A673 (cell line): Measurements from ENCODE around the gene PGLYRP2. TPM values are rescaled to one million over a fixed set of nuclear protein-coding genes. Genes with fewer than 3 reads are reported as not detected.

Experiments used
- BruUV-seq: library from RNA; stranded (reverse); fragments of 400-500 nt; replicated peaks from 2 replicates; lab custom pipeline; 2021; lab: Mats Ljungman, UMichigan
- CTCF ChIA-PET: fragments of 300-600 bp; sonication (Branson Sonifier 250); formaldehyde crosslinking; loops from one replicate; lab custom pipeline; 2022; ENCODE audit warnings: antibody characterized with exemption; lab: Charles Lee
- POLR2A ChIA-PET: fragments of 300-600 bp; sonication (Branson Sonifier 250); formaldehyde crosslinking; loops from one replicate; lab custom pipeline; 2022; ENCODE audit warnings: antibody characterized with exemption; ENCODE audit not compliant: low non-redundant PET; lab: Charles Lee
- DNase-seq: peaks from one replicate; pipeline ENCODE4 v3.0.0-alpha.2; 2015; ENCODE audit warnings: low spot score
- H3K27ac ChIP-seq: fragments of 200-600 bp; sonication (generic); 2 replicates; pipeline ENCODE4 v1.5.1; 2016; ENCODE audit warnings: mixed run types, low read depth, mild to moderate bottlenecking, mixed read lengths, antibody characterized with exemption, low read length; ENCODE audit not compliant: poor library complexity, severe bottlenecking
- H3K27me3 ChIP-seq: fragments of 200-600 bp; sonication (generic); replicated peaks from 2 replicates; pipeline ENCODE4 v1.6.1; 2017; ENCODE audit warnings: mixed run types, low read depth, mild to moderate bottlenecking, mixed read lengths, antibody characterized with exemption, low read length; ENCODE audit not compliant: insufficient read depth, poor library complexity
- H3K36me3 ChIP-seq: fragments of 200-600 bp; sonication (generic); 2 replicates; pipeline ENCODE4 v1.6.1; 2016; ENCODE audit warnings: mixed run types, mild to moderate bottlenecking, mixed read lengths, antibody characterized with exemption, low read length; ENCODE audit not compliant: insufficient read depth, poor library complexity, severe bottlenecking
- H3K4me1 ChIP-seq: fragments of 200-600 bp; sonication (generic); 2 replicates; pipeline ENCODE4 v1.6.1; 2017; ENCODE audit warnings: mixed run types, mild to moderate bottlenecking, mixed read lengths, antibody characterized with exemption, low read length; ENCODE audit not compliant: insufficient read depth, poor library complexity, severe bottlenecking
- H3K4me3 ChIP-seq: fragments of 200-600 bp; sonication (generic); 2 replicates; pipeline ENCODE4 v1.5.1; 2016; ENCODE audit warnings: low read depth, mixed run types, mild to moderate bottlenecking, mixed read lengths, low read length; ENCODE audit not compliant: poor library complexity, severe bottlenecking
- H3K9me3 ChIP-seq: fragments of 200-600 bp; sonication (generic); 2 replicates; pipeline ENCODE4 v1.6.1; 2016; ENCODE audit warnings: mixed run types, low read depth, mild to moderate bottlenecking, mixed read lengths, antibody characterized with exemption, low read length; ENCODE audit not compliant: poor library complexity, severe bottlenecking
- EZH2 ChIP-seq: fragments of 200-600 bp; sonication (generic); IDR thresholded peaks from 2 replicates; pipeline ENCODE4 v1.6.1; 2017; ENCODE audit warnings: borderline replicate concordance, low read depth, mild to moderate bottlenecking, mixed read lengths, antibody characterized with exemption, low read length; ENCODE audit not compliant: poor library complexity, severe bottlenecking
- intact Hi-C: fragments of 100-400 bp; cut with micrococcal nuclease; formaldehyde crosslinking; loops from one replicate; pipeline ENCODE4 v1.10.0; 2022; ENCODE audit not compliant: unreplicated experiment
- total RNA-seq: library from RNA; stranded (reverse); gene quantifications from 2 replicates; pipeline ENCODE4 v1.2.3, GENCODE V29; 2021
- TF ChIP-seq, protein P1 (sequence below): fragments of 300-800, 200-600 bp; sonication (generic); conservative IDR thresholded peaks from 2 replicates; pipeline ENCODE4 v1.5.1; 2017; ENCODE audit warnings: low read depth, mild to moderate bottlenecking, antibody characterized with exemption, low read length, moderate library complexity, mixed read lengths

Gene PGLYRP2
- total RNA-seq, 1 experiment from 2014 or later = 3.5 TPM

- H3K9me3 ChIP-seq = no peaks in the 10 kb centered on the region
- H3K4me1 ChIP-seq = peaks cover 5% of the 10 kb centered on the region
- no peak for TF ChIP-seq EZH2
- TF ChIP-seq, protein P1, sequence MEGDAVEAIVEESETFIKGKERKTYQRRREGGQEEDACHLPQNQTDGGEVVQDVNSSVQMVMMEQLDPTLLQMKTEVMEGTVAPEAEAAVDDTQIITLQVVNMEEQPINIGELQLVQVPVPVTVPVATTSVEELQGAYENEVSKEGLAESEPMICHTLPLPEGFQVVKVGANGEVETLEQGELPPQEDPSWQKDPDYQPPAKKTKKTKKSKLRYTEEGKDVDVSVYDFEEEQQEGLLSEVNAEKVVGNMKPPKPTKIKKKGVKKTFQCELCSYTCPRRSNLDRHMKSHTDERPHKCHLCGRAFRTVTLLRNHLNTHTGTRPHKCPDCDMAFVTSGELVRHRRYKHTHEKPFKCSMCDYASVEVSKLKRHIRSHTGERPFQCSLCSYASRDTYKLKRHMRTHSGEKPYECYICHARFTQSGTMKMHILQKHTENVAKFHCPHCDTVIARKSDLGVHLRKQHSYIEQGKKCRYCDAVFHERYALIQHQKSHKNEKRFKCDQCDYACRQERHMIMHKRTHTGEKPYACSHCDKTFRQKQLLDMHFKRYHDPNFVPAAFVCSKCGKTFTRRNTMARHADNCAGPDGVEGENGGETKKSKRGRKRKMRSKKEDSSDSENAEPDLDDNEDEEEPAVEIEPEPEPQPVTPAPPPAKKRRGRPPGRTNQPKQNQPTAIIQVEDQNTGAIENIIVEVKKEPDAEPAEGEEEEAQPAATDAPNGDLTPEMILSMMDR = no peak
- CTCF ChIA-PET = interaction anchor here (0.9 kb wide), 1 partner anchor 19 kb away, joined by 3 read pairs; the partner anchor contains the start of gene AKAP8L
- no peak overlapping the region for H3K27ac ChIP-seq
- BruUV-seq = no TSS peak
- no peak for DNase-seq
- H3K27me3 ChIP-seq = no peaks in the 10 kb centered on the region
- POLR2A ChIA-PET = interaction anchor here (0.9 kb wide), 1 partner anchor 18 kb away, joined by 4 read pairs; no protein-coding TSS in a partner anchor
- no peak overlapping the region for H3K4me3 ChIP-seq
- H3K36me3 ChIP-seq = no peaks in the 10 kb centered on the region
- intact Hi-C loops = no loop called here
Observed at GRCh38 chr19:15437355-15438123, 41.8 kb downstream of the PGLYRP2 start.

- Histone ChIP-seq H3K27me3 (no peaks in the 10 kb centered on the region), H3K4me3 (no peak overlapping the region), H3K27ac (no peak overlapping the region), H3K36me3 (no peaks in the 10 kb centered on the region), H3K9me3 (no peaks in the 10 kb centered on the region), H3K4me1 (peaks cover 5% of the 10 kb centered on the region)
- intact Hi-C loops = no loop called here
- DNase-seq = no peak
- TF ChIP-seq, protein P1 = no peak
- no peak for TF ChIP-seq EZH2
- no TSS peak for BruUV-seq
- ChIA-PET CTCF (interaction anchor here (0.9 kb wide), 1 partner anchor 18 kb away, joined by 3 read pairs; the partner anchor contains the start of gene AKAP8L), POLR2A (interaction anchor here (0.9 kb wide), 1 partner anchor 18 kb away, joined by 4 read pairs; no protein-coding TSS in a partner anchor)
Observed at GRCh38 chr19:15436826-15437110, 42.5 kb downstream of the PGLYRP2 start.

- H3K4me1 ChIP-seq = peaks cover 8% of the 10 kb centered on the region
- ChIA-PET POLR2A (interaction anchor here (0.9 kb wide), 1 partner anchor 17 kb away, joined by 4 read pairs; no protein-coding TSS in a partner anchor), CTCF (interaction anchor here (0.9 kb wide), 1 partner anchor 17 kb away, joined by 3 read pairs; the partner anchor contains the start of gene AKAP8L)
- TF ChIP-seq, protein P1 = no peak
- no peak for TF ChIP-seq EZH2
- BruUV-seq = no TSS peak
- no peak overlapping the region for H3K27ac ChIP-seq
- no peaks in the 10 kb centered on the region for H3K9me3 ChIP-seq
- no peaks in the 10 kb centered on the region for H3K27me3 ChIP-seq
- no peaks in the 10 kb centered on the region for H3K36me3 ChIP-seq
- DNase-seq = no peak
- intact Hi-C loops = no loop called here
- H3K4me3 ChIP-seq = no peak overlapping the region
Observed at GRCh38 chr19:15436012-15436825, 43.1 kb downstream of the PGLYRP2 start.
